ENCODE measurements around the gene MRPL14.

Gene MRPL14

GRCh38 chr6:44077214-44077946, 49.9 kb downstream of the MRPL14 start:
- no peak for TF ChIP-seq CTCF (IDR thresholded peaks at IDR 0.05; ENCODE audit: low read depth, low read length)
- H3K4me3 ChIP-seq (ENCODE audit: low read depth, low read length): no peak overlapping the region

DNA sequence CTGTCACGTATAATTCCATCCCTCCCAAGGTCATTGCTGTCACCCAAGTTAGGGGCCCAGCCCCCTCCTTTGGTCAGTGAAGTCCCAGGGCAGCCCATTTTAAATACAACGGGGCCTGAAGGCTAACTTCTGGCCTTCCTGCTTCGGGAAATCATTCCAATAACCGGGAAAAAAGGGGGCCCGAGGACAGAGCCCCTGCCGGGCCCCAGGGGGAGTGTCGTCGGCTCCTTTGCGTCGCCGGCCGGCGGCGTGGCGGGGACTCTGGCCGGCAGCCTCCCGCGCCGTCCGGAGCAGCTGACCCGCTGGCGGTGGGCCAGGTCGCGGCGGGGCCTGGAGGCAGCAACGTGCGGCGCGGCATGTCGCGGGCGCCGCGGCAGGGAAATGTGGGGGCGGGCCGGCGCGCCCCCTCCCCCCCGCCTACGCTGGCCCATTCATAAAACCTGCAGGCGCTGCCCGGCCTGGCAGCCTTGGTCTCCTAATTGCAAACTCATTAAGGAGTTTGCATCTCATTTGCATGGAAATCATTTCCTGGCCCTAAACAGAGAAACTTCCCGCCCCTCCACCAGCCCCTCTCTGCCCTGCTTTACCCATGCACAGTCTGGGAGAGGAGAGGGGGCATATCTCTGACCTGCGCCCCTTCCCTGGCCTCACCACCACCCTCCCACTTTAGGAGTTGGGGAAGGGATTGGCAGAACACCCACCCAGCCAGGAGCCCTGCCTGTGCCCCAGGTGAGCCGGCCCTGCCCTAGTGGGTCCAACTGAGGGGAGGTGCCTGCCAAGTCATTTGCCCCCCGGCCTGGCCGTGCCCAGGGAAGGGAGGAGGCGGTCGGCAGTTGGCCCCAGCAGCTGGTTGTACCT, 50.7 kb downstream of the MRPL14 start:
- no peak overlapping the region for H3K4me3 ChIP-seq (ENCODE audit: low read depth, low read length)
- no peak for TF ChIP-seq CTCF (IDR thresholded peaks at IDR 0.05; ENCODE audit: low read depth, low read length)

- TF ChIP-seq CTCF (IDR thresholded peaks at IDR 0.05; ENCODE audit: low read depth, low read length): no peak
- H3K4me3 ChIP-seq (ENCODE audit: low read depth, low read length): no peak overlapping the region
Measured at GRCh38 chr6:44075647-44076355, 51.5 kb downstream of the MRPL14 start.

GRCh38 chr6:44074813-44075646, 52.2 kb downstream of the MRPL14 start:
- no peak overlapping the region for H3K4me3 ChIP-seq (ENCODE audit: low read depth, low read length)
- no peak for TF ChIP-seq CTCF (IDR thresholded peaks at IDR 0.05; ENCODE audit: low read depth, low read length)

DNA sequence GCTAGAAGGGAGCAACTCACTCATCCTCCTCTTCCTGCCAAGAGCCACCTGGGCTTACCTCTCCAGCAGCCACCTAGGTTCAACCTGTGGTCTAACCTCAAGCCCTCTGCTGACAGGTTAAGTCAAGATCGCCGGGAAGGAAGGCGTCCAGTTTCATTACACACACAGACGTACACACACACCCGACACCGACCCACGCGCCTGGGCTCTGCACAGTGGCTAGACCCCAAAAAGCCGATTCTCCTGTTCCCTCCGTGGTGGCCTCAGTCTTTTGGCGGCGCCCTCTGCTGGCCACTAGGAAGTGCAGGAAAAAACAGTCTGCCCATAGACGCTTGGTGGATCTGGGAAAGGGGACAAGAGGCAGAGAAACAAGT, 52.8 kb downstream of the MRPL14 start:
- H3K4me3 ChIP-seq (ENCODE audit: low read depth, low read length): 0 out of 2 replicates have a peak overlapping the region, but pooled peaks have one; percentile 18
- TF ChIP-seq CTCF (IDR thresholded peaks at IDR 0.05; ENCODE audit: low read depth, low read length): peak; percentile 77

DNA sequence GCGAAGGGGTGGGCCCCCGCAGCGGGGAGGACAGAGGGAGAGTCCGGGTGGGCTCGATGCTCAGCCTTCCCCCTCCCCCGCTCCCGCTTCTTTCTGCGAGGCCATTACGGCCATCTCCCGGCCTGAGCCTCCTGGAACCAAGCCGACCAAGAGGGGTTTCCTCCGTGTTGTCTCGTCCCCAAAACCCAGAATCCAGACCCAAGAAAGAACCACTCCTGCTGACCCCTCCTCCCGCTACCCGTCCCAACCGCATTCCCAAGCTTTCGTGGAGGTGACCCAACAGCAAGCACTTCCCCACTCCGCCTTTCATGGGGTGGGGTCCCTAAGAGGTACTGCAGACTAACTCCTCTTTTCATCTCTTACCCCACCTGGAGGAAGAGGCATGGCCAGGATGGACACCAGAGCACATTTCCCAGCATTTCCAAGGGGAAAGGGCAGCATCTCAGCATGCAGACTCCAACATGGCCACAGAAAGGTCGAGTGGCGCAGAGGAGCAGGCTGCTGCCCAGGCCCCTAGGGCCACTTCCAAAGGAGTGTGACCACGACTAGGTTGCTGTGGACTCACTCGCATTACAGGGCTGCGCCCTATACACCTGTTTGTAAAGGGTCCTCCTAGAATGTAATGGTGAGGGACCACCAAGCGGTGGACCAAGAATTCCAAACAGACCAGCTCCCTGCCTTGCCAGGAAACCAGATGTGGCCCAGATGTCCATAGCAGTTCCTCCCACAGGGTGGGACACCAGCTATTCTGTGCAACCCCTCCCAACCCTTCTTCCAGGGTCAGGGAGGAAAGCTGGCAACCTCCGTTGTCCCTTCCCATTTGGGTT, 53.4 kb downstream of the MRPL14 start:
- peak overlapping the region; percentile 30 for H3K4me3 ChIP-seq (ENCODE audit: low read depth, low read length)
- TF ChIP-seq CTCF (IDR thresholded peaks at IDR 0.05; ENCODE audit: low read depth, low read length): no peak

All from WI38 (cell line).